ENCODE results near the gene SREBF2. TPM values are rescaled to one million over a fixed set of nuclear protein-coding genes. Genes with fewer than 3 reads are reported as not detected.

The SREBF2 gene
- total and polyA plus RNA-seq, 9 of the 15 experiments (the other 6 are each of a cell fraction or from before 2014, with no cell fraction given): 1.1 to 84.2 (median 26.9) TPM

DNA sequence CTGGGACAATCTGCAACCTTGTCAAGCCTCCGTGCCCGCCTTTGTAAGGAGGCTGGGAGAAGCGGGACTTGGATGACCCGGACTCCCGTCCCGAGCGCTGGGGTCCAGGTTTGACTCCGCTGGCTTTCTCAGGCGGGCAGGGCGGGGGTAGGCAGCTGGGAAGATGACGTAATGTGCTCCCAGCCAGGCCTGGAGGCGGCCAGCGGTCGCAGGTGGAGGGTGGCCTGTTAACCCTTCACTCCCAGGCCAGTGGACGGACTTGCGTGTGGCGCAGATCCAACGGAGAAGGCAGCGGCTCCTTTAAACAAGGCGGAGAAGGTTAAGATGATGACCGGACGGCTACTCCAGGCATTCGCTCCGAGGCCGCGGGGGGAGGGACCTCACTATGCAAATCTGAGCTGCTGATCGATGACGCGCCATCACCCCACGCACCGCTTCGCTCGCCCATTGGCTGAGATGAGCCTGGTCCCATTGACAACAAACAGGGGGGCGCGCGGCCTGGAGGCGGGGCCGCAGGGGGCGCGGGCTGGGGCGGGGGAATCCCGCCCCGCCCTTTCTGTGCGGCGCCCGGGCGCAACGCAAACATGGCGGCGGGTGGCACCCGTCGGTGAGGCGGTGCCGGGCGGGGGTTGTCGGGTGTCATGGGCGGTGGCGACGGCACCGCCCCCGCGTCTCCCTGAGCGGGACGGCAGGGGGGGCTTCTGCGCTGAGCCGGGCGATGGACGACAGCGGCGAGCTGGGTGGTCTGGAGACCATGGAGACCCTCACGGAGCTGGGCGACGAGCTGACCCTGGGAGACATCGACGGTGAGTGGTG lies at the start of gene SREBF2 (continued):
- TF ChIP-seq, protein P1, sequence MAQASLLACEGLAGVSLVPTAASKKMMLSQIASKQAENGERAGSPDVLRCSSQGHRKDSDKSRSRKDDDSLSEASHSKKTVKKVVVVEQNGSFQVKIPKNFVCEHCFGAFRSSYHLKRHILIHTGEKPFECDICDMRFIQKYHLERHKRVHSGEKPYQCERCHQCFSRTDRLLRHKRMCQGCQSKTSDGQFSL (CRISPR knock-in tag; IDR thresholded peaks at IDR 0.05): no peak
- TF ChIP-seq, protein P1 (tag; IDR thresholded peaks at IDR 0.05): no peak
- TF ChIP-seq SPI1 (IDR thresholded peaks at IDR 0.05; ENCODE audit: borderline replicate concordance, low read depth, low read length) (no peak), NFIC (IDR thresholded peaks at IDR 0.05) (peak; percentile 78), EGR1 (conservative IDR thresholded peaks at IDR 0.05) (peak; percentile 78), NFRKB (IDR thresholded peaks at IDR 0.05; ENCODE audit: low read depth) (0 out of 2 replicates have a peak, but pooled peaks have one; percentile 12), PRMT5 (CRISPR knock-in tag; IDR thresholded peaks at IDR 0.05) (no peak), COPS2 (conservative IDR thresholded peaks at IDR 0.05) (peak; percentile 88), ZBTB8A (IDR thresholded peaks at IDR 0.05; ENCODE audit: partially characterized antibody) (no peak), ZNF263 (CRISPR knock-in tag; IDR thresholded peaks at IDR 0.05; ENCODE audit: borderline replicate concordance) (no peak), PTBP1 (IDR thresholded peaks at IDR 0.05; ENCODE audit: low read depth, low read length) (no peak), ZNF121 (CRISPR knock-in tag; conservative IDR thresholded peaks at IDR 0.05) (no peak), CEBPB (tag; IDR thresholded peaks at IDR 0.05) (peak; percentile 83), HIVEP1 (CRISPR knock-in tag; IDR thresholded peaks at IDR 0.05) (peak; percentile 31; the same call in 1 of the 2 replicates), BCOR (IDR thresholded peaks at IDR 0.05) (peak; percentile 53; the same call in 1 of the 2 replicates), TAF1 (IDR thresholded peaks at IDR 0.05; ENCODE audit: control insufficient read depth, extremely low read depth, insufficient read depth, low read length, severe bottlenecking) (peak; percentile 73), CAMTA2 (CRISPR knock-in tag; conservative IDR thresholded peaks at IDR 0.05) (no peak), JUND (IDR thresholded peaks at IDR 0.05; ENCODE audit: borderline replicate concordance, low read depth, low read length) (peak; percentile 96), JUND (tag; IDR thresholded peaks at IDR 0.05; ENCODE audit: borderline replicate concordance, low read depth, low read length) (peak; percentile 95; the same call in 2 of the 3 replicates), NEUROD1 (IDR thresholded peaks at IDR 0.05; ENCODE audit: borderline replicate concordance, low read depth, low read length, partially characterized antibody) (peak; percentile 95), MAZ (CRISPR knock-in tag; conservative IDR thresholded peaks at IDR 0.05 in 1 of 2, IDR thresholded peaks at IDR 0.05 in 1 of 2) (peak in 1 of 2 experiments; percentile 78; a peak in 3 of 4 replicates)
- TF ChIP-seq, protein P2, sequence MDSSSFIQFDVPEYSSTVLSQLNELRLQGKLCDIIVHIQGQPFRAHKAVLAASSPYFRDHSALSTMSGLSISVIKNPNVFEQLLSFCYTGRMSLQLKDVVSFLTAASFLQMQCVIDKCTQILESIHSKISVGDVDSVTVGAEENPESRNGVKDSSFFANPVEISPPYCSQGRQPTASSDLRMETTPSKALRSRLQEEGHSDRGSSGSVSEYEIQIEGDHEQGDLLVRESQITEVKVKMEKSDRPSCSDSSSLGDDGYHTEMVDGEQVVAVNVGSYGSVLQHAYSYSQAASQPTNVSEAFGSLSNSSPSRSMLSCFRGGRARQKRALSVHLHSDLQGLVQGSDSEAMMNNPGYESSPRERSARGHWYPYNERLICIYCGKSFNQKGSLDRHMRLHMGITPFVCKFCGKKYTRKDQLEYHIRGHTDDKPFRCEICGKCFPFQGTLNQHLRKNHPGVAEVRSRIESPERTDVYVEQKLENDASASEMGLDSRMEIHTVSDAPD (CRISPR knock-in tag; IDR thresholded peaks at IDR 0.05): no peak
- TF ChIP-seq, protein P3, sequence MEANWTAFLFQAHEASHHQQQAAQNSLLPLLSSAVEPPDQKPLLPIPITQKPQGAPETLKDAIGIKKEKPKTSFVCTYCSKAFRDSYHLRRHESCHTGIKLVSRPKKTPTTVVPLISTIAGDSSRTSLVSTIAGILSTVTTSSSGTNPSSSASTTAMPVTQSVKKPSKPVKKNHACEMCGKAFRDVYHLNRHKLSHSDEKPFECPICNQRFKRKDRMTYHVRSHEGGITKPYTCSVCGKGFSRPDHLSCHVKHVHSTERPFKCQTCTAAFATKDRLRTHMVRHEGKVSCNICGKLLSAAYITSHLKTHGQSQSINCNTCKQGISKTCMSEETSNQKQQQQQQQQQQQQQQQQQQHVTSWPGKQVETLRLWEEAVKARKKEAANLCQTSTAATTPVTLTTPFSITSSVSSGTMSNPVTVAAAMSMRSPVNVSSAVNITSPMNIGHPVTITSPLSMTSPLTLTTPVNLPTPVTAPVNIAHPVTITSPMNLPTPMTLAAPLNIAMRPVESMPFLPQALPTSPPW (CRISPR knock-in tag; IDR thresholded peaks at IDR 0.05): peak; percentile 99
